Activated CD4-positive, alpha-beta T cell treated with anti-CD3 and anti-CD28 coated beads, Interleukin-2, amount 50 U/mL, for 1 hour (primary cell): ENCODE data around the gene THAP3.
"Not testable (repeated sequence)": the region's sequence is repeated elsewhere in the genome, so short reads cannot be mapped to it uniquely, and the experiment has no call there.

Experiments used
- DNase-seq: peaks from one replicate; pipeline ENCODE4 v3.0.0-alpha.2; 2020

THAP3 gene

DNA sequence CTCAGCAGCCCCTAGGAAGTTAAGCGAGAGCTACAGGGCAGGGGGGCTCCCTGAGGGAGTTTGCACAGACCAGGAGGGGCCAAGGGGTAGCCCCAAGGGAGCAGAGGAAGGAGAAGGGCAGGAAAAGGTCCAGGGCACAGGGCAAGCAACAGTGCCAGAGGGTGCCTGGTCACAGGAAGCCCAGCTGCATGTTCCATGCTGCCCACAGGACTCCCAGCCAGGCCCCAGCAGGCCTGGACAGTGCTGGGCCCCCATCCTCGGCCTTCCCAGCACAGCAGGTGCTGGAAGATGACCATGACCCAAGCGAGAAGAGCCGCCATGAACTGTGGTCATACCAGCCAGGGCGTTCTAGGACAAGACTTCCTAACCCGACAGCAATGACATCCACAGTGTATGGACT, 33.0 kb upstream of the THAP3 start:
- no peak for DNase-seq

GRCh38 chr1:6592441-6592840, 32.2 kb upstream of the THAP3 start:
- no peak for DNase-seq

- no peak for DNase-seq
Observed at GRCh38 chr1:6592865-6593593, 31.6 kb upstream of the THAP3 start.

- no peak for DNase-seq
Observed at GRCh38 chr1:6593810-6594209, 30.9 kb upstream of the THAP3 start.

DNA sequence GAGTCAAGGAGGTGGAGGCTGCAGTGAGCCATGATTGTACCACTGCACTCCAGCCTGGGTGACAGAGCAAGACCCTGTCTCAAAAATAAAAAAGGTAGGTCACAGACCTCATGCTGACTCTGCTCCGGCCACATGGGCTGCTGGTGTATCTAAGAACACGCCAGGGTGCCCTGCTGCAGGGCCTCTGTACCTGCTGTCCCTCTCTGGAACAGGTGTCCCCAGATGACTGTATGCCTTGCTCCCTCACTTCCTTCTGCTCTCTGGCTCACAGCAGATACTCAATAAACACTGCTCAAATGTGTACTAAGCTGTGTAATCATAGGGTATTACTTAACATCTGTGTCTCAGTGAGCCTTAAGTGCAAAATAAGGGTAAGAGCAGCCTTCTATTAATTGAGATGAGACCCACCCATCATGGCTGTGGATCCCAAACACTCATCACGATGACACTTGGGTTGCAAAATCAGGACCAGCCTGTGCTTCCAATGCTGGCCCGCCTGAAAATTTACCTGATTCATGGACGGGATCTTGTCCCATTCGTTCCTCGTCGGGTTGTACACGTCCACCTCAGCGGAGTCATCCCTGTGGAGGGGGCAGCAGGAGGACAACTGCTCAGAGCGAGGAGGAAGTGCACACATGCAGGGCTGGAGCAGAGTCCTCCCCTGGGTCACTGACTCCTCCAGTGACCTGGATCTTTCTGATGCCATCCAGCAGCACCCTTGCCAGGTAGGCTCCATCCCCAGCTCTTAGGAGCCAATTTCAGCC, 29.5 kb upstream of the THAP3 start:
- DNase-seq, result no peak

GRCh38 chr1:6596351-6596750, 28.3 kb upstream of the THAP3 start:
- DNase-seq, result no peak

GRCh38 chr1:6596886-6597776, 27.5 kb upstream of the THAP3 start:
- DNase-seq, result no peak

DNA sequence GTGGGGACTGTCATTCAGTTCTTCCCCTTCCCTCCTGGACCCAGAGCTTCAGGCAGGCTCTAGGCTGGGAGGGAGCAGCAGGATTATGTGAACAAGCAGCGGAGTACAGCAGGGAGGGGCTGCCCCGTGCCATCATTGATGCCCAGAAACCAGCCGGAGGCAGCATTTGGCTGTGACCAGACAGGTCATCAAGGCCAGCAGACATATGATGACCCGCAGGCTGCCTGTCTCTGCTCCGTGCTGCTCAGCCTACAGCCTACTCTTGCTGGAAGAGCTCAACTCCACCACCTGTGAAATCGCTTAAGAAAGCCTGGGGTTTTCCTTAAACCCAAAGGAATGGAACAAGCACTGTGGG, 26.9 kb upstream of the THAP3 start:
- DNase-seq, result no peak

- DNase-seq, result peak; percentile 38
Observed at GRCh38 chr1:6599141-6599975, 25.3 kb upstream of the THAP3 start.

- not testable (repeated sequence) for DNase-seq
Observed at GRCh38 chr1:6599991-6600390, 24.7 kb upstream of the THAP3 start.

- no peak for DNase-seq
Observed at GRCh38 chr1:6600410-6601048, 24.1 kb upstream of the THAP3 start.

- DNase-seq, result peak; percentile 67
Observed at GRCh38 chr1:6601049-6601922, 23.4 kb upstream of the THAP3 start.

- no peak for DNase-seq
Observed at GRCh38 chr1:6601923-6602668, 22.6 kb upstream of the THAP3 start.

- DNase-seq, result peak; percentile 81
Observed at GRCh38 chr1:6602669-6603237, 21.9 kb upstream of the THAP3 start, which contains the start of gene KLHL21. Gene KLHL21, minus strand, starts transcription at chr1:6602869. Its CDS starts 52 bp downstream, at chr1:6602817.

DNA sequence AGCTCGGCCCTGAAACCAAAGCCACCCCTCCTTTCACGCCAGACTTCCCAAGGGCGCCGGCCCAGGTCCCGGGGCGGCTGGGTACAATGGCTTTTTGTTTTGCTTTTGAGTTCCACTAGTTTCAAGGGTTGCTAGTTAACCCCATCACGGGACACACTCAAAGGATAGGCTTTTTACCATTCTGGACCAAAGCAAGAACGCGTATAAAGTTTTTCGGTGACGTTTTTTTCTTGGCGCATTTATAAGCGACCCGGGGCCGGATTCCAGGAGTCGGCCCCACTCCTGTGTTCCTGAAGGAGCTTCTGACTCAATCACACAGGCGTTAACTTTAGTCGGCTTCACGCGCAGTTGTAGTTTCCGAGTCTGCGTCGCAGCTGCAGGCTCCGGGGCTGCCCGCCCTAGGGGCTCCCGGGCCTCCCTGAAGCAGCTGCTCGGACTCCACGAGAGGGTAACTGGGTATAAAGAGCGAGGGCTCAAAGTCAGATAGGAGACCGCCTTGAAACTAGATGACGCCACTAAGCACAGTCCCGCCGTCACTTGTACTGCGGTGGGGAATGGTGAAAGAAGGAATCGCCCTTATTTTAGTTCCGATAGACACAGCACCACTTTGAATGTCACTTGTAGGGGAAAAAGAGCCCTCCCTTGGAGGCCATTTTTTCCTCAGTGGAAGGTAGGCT, 21.3 kb upstream of the THAP3 start:
- peak; percentile 54 for DNase-seq

- DNase-seq, result no peak
Observed at GRCh38 chr1:6603915-6604558, 20.6 kb upstream of the THAP3 start.

DNA sequence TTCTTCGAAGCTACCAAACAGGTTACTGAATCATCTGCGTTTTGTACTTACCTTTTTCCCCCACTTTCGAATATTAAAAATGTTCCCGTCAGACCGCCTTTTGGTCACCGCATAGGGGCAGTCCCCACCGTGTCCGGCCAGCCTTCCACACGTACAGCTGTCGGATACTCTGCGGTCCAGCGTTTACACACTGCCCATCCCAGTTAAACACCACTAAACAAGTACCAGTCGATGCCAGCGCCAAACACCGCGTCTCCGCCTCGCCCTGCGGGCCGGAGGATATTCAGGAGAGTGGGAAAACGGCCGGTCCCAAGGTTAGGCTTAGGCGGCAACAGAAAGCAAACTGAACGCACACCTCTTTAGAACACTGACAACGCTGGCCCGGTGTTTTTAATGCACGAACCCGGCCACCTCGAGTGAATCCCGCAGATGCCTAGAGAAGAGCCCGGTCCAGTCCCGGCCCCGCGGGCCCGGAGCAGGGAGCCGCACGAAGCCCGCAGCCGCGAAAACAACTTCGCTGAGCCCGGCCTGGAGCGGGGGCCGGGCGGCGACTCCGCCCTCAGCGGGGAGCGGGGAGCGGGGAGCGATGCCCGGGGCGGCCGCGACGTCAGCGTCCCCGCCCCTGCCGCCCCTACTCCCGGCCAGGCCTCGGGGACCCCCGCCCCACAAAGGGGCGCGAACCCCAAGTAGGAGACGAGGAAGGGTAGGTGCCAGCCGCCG, 11.9 kb upstream of the THAP3 start:
- DNase-seq, result no peak
